ENCODE results near the gene ALG9. TPM values are rescaled to one million over a fixed set of nuclear protein-coding genes. Genes with fewer than 3 reads are reported as not detected.
"Not testable (repeated sequence)": the region's sequence is repeated elsewhere in the genome, so short reads cannot be mapped to it uniquely, and the experiment has no call there.

The ALG9 gene
- polyA plus RNA-seq, 6 donors from 2014 or later = 12.7 to 36.5 (median 14.9) TPM

DNA sequence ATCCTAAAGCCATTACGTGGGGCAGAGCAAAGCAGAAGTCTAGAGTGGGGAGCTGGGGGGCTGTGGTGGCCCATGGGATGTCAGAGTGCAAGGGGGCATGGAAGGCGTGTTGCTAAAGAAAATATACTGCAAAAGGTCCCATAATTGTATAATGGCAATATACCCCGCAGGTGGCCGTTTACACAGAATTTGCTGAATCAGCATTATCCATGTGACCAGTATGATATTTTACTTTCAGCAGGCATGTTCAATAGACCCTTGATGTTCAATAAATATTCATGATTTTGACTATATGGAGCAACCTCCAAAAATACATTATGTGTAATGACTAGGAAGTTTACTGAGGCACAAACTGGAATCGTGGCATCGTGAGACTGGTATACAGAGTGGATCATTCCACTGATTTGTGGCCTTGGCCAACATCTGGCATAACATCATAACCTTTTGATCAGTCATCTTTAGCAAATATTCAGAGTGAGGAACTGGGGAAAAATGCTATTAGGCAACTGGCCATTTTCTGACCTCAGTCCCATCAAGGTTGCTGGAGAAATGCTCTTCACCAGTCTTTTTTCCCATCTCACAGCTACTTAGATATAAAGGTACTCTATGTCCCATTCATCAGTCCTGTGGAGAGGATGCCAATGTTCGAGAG is 75.9 kb downstream of the ALG9 start:
- Mint-ChIP-seq H3K27ac (peak overlapping the region in 1 of 6 donors; percentile 71), H3K9me3 (peaks cover 0 to 33% (median 19%) of the 10 kb centered on the region in 7 donors), H3K36me3 (peaks cover 28 to 46% of the 10 kb centered on the region in 2 donors), H3K4me3 (no peak overlapping the region), H3K27me3 (no peaks in the 10 kb centered on the region), H3K4me1 (peaks cover 14 to 24% (median 15%) of the 10 kb centered on the region in 3 donors)
- DNase-seq (no peak), ATAC-seq (ENCODE audit: low read depth in 2 of 2) (no peak)

DNA sequence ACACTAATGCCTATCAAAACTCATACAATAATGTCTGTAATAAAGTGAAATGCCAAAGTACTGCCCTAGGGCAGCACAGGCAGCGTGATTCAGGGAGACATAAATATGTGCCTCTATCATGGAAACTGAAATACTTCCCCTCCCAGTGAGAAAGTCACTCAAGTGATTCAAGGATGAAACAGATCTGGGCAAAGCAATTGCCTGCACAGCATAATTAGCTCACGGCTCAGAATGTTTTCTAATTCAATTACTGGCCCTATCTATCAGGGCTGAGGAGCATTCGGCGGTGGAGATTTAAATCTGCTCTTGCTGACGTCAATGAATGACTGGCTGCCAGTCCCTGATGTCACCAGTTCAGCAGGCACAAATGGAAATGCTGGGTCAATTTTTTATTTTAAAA is 77.5 kb downstream of the ALG9 start:
- no peaks in the 10 kb centered on the region for H3K27me3 Mint-ChIP-seq
- no peak for ATAC-seq (ENCODE audit: low read depth in 2 of 2)
- H3K36me3 Mint-ChIP-seq = peaks cover 20 to 34% of the 10 kb centered on the region in 2 donors
- H3K4me3 Mint-ChIP-seq = no peak overlapping the region
- H3K4me1 Mint-ChIP-seq = peaks cover 14 to 24% (median 15%) of the 10 kb centered on the region in 3 donors
- H3K9me3 Mint-ChIP-seq = peaks cover 0 to 26% (median 16%) of the 10 kb centered on the region in 7 donors
- DNase-seq = no peak
- no peak overlapping the region for H3K27ac Mint-ChIP-seq

DNA sequence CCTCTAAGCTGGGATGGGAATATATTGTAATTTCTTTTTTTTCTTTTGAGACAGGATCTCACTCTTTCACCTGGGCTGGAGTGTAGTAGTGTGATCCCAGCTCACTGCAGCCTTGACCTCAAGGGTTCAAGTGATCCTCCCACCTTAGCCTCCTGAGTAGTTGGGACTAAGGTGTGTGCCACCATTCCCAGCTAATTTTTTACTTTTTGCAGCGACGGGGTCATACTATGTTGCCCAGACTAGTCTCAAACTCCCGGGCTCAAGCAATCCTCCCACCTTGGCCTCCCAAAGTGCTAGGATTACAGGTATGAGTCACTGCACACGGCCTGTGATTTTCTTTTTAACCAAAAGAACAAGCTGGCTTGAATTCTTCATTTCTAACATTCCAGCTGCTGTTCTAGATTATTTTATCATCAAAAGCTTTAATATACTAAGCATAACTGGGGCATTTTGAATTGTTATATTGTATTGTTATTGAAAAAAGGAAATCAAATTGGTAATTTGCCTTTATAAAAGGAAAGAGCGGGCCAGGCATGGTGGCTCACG is 78.4 kb downstream of the ALG9 start:
- H3K27ac Mint-ChIP-seq = peak overlapping the region in 1 of 6 donors; percentile 12
- H3K36me3 Mint-ChIP-seq = peaks cover 12 to 26% of the 10 kb centered on the region in 2 donors

DNA sequence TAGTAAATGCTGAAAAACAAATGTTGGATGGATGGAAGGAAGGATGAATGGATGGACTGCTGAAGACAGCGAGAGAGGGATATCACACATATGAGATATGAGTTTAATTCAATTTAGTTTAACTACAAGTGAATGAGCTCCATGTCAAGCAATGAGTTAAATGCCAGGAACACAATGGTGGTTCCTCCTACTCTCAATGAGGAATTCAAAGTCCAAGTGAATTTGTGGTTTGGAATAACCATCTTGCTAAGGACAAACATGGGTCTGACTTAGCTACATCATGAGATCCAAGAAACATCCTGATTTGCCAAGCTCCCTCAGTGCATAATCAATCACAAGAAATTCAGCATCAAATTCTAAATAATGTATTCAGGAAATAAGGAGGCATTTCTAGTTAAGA is 79.1 kb downstream of the ALG9 start:
- ATAC-seq (ENCODE audit: low read depth in 2 of 2) (no peak), DNase-seq (no peak)
- Mint-ChIP-seq H3K4me1 (peaks cover 11 to 18% (median 16%) of the 10 kb centered on the region in 3 donors), H3K27ac (no peak overlapping the region), H3K36me3 (peaks cover 8 to 19% of the 10 kb centered on the region in 2 donors), H3K4me3 (no peak overlapping the region), H3K27me3 (no peaks in the 10 kb centered on the region), H3K9me3 (peaks cover 0 to 10% (median 7%) of the 10 kb centered on the region in 7 donors)

More for the DNA sequence above, 78.4 kb downstream of the ALG9 start:
- DNase-seq (no peak), ATAC-seq (ENCODE audit: low read depth in 2 of 2) (no peak)
- peaks cover 0 to 17% (median 13%) of the 10 kb centered on the region in 7 donors for H3K9me3 Mint-ChIP-seq
- no peaks in the 10 kb centered on the region for H3K27me3 Mint-ChIP-seq
- H3K4me3 Mint-ChIP-seq = no peak overlapping the region
- H3K4me1 Mint-ChIP-seq = peaks cover 14 to 22% (median 18%) of the 10 kb centered on the region in 3 donors

DNA sequence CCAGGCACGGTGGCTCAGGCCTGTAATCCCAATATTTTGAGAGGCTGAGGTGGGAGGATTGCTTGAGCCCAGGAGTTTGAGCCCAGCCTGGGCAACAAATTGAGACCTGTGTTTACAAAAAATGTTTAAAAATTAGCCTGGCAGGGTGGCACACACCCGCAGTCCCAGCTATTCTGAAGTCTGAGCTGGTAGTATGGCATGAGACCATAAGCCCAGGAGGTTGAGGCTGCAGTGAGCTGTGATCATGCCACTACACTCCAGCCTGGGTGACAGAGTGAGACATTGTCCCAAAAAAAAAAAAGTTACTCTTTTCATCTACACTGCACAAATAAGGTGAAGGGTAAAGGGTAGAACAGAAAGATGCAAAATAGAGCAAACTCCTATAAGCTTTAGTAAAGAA is 82.9 kb downstream of the ALG9 start:
- Mint-ChIP-seq H3K27me3 (no peaks in the 10 kb centered on the region), H3K9me3 (no peaks in the 10 kb centered on the region), H3K4me3 (no peak overlapping the region), H3K27ac (no peak overlapping the region), H3K36me3 (peaks cover 9 to 10% of the 10 kb centered on the region in 2 donors), H3K4me1 (peaks cover 0 to 3% (median 0%) of the 10 kb centered on the region in 3 donors)
- ATAC-seq (ENCODE audit: low read depth in 2 of 2) (no peak), DNase-seq (no peak)

DNA sequence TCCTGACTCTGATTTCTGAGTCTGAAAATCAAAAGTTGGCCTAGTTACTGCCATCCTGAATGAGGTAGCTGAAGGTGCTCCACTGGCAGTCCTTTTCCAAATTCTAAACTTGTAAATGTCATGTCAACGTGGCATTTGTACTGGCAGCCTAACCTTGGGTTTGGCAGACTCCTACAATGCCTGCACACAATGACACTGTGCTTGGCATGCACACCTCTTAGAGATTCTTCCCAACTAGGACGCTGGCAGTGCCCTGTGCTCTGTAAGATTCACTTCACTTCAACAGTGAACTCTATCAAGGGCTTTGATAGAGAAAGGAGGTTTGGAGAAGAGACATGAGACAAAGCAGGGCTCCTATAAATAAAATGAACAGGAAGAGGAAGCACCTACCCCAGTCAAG is 83.3 kb downstream of the ALG9 start:
- ATAC-seq (ENCODE audit: low read depth in 2 of 2) = no peak

DNA sequence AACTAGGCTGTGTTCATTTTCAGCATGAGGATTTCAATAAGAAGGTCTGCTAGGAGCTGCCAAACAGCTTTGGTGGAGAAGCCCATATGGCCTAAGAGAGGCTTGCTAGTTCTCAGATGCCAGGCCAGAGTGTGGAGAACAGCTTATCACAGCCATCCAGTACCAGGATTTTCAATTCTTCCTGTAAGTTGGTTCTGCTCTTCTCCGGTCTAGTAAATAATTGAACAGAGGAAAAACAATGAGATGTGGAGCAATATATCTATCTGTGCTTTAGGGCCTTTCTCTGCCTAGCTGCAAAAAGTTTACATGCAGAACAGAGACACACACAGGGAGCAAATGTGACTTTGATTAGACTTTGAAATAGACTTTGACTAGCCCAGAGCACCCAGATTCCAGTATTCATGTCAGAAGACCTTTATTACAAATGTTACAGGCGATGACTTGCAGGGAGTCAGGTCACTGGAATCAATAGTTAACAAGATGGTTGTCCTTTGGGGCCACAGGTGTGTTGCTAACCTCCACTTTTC is 85.4 kb downstream of the ALG9 start:
- DNase-seq (no peak), ATAC-seq (ENCODE audit: low read depth in 2 of 2) (no peak)
- no peak overlapping the region for H3K4me3 Mint-ChIP-seq
- peaks cover 0 to 3% (median 0%) of the 10 kb centered on the region in 3 donors for H3K4me1 Mint-ChIP-seq
- H3K27ac Mint-ChIP-seq = peak overlapping the region in 1 of 6 donors; percentile 10
- H3K27me3 Mint-ChIP-seq = no peaks in the 10 kb centered on the region
- H3K36me3 Mint-ChIP-seq = peaks cover 9 to 10% of the 10 kb centered on the region in 2 donors
- H3K9me3 Mint-ChIP-seq = no peaks in the 10 kb centered on the region

More for the DNA sequence above, 83.3 kb downstream of the ALG9 start:
- Mint-ChIP-seq H3K4me3 (no peak overlapping the region), H3K36me3 (peaks cover 9 to 10% of the 10 kb centered on the region in 2 donors), H3K27me3 (no peaks in the 10 kb centered on the region), H3K9me3 (no peaks in the 10 kb centered on the region), H3K4me1 (peaks cover 0 to 3% (median 0%) of the 10 kb centered on the region in 3 donors), H3K27ac (no peak overlapping the region)
- DNase-seq = no peak

DNA sequence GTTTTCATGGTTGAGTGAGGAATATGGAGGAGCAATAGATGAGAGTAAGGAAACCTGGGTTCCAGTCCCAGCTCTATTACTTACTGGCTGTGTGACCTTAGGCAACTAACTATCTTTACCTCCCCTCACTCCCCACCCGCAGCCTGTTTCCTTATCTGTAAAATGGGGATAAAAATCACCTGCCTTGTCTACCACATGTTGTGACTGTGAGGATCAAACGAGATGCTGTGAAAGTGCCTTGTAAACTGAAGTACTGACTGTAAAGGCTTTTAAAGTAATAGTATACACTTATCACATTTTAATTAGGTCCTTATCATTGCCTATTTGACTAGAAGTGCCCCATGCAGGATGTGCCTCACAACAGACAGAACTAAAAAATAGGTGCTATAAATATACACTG is 86.3 kb downstream of the ALG9 start:
- Mint-ChIP-seq H3K27me3 (no peaks in the 10 kb centered on the region), H3K4me3 (no peak overlapping the region), H3K9me3 (no peaks in the 10 kb centered on the region), H3K4me1 (peaks cover 0 to 3% (median 0%) of the 10 kb centered on the region in 3 donors), H3K36me3 (peaks cover 9 to 10% of the 10 kb centered on the region in 2 donors), H3K27ac (peak overlapping the region in 1 of 6 donors; percentile 15)
- ATAC-seq (ENCODE audit: low read depth in 2 of 2) (no peak), DNase-seq (no peak)

DNA sequence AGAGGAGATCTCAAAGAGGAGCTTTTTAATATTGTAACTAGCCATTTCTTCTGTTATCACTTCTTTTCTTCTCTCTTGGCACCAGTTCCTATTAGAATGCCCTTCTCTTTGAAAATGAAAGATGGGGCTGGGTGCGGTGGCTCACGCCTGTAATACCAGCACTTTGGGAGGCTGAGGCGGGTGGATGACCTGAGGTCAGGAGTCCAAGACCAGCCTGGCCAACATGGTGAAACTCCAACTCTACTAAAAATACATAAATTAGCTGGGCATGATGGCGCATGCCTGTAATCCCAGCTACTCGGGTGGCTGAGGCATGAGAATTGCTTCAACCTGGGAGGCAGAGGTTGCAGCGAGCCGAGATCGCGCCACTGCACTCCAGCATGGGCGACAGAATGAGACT is 87.1 kb downstream of the ALG9 start:
- not testable (repeated sequence) for H3K27me3 Mint-ChIP-seq; H3K9me3 Mint-ChIP-seq; H3K36me3 Mint-ChIP-seq; DNase-seq; H3K4me3 Mint-ChIP-seq; ATAC-seq (ENCODE audit: low read depth in 2 of 2); H3K4me1 Mint-ChIP-seq
- peak overlapping the region in 1 of 6 donors; percentile 65 for H3K27ac Mint-ChIP-seq

DNA sequence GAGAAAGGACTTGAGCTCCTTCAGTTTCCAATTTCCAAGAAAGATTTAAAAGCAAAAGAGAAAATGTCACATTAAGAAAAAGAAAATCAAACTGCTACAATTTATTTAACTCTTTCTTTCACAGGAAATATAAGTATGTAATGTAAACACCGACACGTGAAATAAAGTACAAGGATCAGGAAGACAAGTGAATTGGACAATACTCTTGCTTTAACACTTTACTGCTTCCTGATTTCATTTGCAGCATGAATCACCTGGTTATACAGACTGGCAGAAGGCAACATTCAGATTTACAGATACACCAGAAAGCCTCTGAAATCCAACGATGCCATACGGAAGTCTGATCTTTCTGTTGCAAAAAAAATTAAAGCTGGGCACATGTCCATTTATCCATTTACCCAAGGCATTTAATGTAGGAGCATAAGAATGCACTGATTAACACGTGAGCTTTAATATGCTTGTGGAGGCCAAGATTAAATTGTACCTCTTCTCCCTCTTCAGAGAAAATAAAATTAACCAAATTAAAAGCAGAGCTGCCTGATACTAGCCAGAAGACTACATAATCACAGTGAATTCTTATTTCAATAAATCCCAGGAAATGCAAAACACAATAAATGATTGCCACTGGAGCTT is 89.2 kb downstream of the ALG9 start:
- no peaks in the 10 kb centered on the region for H3K27me3 Mint-ChIP-seq
- H3K4me1 Mint-ChIP-seq = peaks cover 3 to 4% (median 3%) of the 10 kb centered on the region in 3 donors
- no peak overlapping the region for H3K27ac Mint-ChIP-seq
- H3K36me3 Mint-ChIP-seq = peaks cover 9 to 10% of the 10 kb centered on the region in 2 donors
- no peaks in the 10 kb centered on the region for H3K9me3 Mint-ChIP-seq
- DNase-seq (no peak), ATAC-seq (ENCODE audit: low read depth in 2 of 2) (no peak)
- no peak overlapping the region for H3K4me3 Mint-ChIP-seq

DNA sequence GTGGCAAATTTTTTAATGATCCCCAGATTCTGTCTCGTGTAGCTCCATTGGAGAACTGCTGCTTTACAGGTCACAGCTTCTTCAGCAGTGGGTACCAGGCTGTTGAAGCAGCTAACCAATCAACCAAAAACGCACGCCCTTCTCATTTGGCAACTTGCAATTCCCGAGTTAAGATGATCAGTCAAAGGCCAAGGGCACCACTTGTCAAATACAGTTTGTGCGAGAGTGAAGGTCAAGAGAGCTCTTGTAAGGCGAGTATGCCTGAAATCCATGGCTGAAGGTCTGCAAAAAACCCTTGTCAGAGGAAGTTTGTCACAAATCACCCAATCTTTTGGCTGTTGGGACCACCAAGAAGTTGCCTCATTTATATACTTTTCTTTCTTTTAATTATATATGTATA is 92.3 kb downstream of the ALG9 start:
- DNase-seq (no peak), ATAC-seq (ENCODE audit: low read depth in 2 of 2) (no peak)
- H3K27me3 Mint-ChIP-seq = no peaks in the 10 kb centered on the region
- H3K4me1 Mint-ChIP-seq = peaks cover 22 to 24% (median 23%) of the 10 kb centered on the region in 3 donors
- H3K27ac Mint-ChIP-seq = no peak overlapping the region
- H3K9me3 Mint-ChIP-seq = no peaks in the 10 kb centered on the region
- H3K36me3 Mint-ChIP-seq = no peaks in the 10 kb centered on the region
- H3K4me3 Mint-ChIP-seq = no peak overlapping the region

DNA sequence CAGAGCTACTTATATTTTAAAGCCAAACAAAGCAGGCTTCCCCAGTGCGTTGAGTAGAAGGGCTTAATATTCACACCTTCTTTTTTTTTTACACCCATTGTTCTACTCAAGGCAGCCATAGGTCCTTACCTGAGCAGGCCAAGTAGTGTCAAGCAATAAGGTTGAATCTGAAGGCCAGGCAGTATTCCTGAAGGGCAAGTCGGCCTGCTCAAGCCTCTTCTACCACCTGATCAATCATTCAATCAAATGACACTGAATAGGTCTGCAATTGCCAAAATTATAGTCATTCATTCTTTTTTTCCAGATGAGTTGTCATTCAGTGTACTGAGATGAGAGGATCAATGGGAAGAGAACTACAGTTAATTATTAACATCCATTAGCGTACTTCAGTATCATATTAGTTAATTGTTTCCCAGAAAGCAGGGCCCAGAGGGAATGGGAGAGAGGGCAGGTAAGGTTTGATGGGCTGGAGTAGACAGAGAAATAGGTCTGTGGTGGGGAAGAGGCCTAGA is 93.3 kb downstream of the ALG9 start:
- peak overlapping the region in 1 of 8 donors; percentile 37 for H3K4me3 Mint-ChIP-seq
- no peaks in the 10 kb centered on the region for H3K9me3 Mint-ChIP-seq
- H3K27me3 Mint-ChIP-seq = no peaks in the 10 kb centered on the region
- ATAC-seq (ENCODE audit: low read depth in 2 of 2) (no peak), DNase-seq (no peak)
- H3K4me1 Mint-ChIP-seq = peaks cover 22 to 24% (median 23%) of the 10 kb centered on the region in 3 donors
- peak overlapping the region in 3 of 6 donors; percentile 54 to 88 (median 68) for H3K27ac Mint-ChIP-seq
- no peaks in the 10 kb centered on the region for H3K36me3 Mint-ChIP-seq
